Hindlimb muscle (tissue), 1 donor: ENCODE measurements around the gene SPRY1. TPM values are rescaled to one million over a fixed set of nuclear protein-coding genes. Genes with fewer than 3 reads are reported as not detected.

Source experiments
- DNase-seq: peaks from one replicate; pipeline ENCODE4 v3.0.0-alpha.2; 2013
- polyA plus RNA-seq: library from polyadenylated mRNA; unstranded; fragments of 120-200 nt; gene quantifications from one replicate; pipeline ENCODE4 v1.2.1, GENCODE V29; 2013; ENCODE audit not compliant: insufficient read length

Gene SPRY1
- polyA plus RNA-seq, 1 donor, result 184 TPM

DNA sequence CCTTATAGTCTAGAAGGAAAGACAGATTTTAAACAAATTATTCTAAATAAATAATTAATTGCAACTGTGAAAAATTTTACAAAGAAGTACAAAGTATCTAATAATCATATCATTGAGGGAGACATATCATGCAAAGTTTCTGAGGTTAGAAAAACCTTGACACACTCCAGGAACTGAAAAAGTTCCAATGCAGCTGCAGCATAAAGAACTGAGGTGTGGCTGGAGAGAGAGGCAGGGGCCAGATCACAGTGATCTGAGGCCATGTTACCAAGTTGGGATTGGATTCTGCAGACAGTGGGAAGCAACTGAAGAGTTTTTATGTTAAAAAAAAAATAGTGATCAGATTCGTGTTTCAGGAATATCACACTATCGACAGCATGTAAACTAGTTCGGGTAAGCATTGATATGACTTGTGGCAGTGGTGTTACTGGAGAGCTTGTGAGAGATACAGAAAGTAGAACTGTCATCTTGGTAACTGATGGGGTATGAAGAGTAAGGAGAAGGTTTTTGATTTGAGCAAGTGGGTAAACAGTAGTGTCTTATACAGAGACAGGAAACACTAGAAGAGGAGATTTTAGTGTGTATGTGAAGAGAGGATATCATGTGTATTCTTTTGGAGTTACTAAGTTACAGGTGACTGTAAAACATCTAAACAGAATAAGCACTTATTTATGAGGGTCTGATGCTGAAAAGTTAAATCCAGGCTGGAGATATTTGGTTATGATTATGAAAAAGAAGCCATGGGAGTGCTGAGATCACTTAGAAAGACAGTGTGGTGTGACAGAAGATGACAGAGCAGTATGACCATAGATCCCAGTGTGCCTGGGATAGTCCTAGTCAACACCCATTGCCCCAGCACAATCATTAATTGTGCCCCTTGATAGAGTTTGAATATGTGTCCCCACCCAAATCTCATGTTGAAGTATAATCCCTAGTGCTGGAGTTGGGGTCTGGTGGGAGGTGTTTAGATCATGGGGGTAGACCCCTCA, 15.6 kb upstream of the SPRY1 start:
- DNase-seq, result no peak

DNA sequence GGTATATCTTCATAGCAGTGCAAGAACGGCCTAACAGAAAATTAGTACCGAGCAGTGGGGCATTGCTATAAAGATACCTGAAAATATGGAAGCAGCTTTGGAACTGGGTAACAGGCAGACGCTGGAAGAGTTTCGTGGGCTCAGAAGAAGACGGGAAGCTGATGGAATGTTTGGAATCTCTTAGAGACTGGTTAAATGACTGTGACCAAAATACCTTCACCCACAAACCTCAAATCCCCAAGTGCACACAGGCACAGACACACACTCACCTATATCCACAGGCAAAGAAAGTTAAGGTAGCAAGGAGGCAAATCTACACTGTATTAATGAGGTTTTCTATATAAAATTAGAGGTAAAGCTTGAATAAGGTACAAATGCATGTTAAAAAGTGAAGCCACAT, 14.6 kb upstream of the SPRY1 start:
- DNase-seq, result no peak

DNA sequence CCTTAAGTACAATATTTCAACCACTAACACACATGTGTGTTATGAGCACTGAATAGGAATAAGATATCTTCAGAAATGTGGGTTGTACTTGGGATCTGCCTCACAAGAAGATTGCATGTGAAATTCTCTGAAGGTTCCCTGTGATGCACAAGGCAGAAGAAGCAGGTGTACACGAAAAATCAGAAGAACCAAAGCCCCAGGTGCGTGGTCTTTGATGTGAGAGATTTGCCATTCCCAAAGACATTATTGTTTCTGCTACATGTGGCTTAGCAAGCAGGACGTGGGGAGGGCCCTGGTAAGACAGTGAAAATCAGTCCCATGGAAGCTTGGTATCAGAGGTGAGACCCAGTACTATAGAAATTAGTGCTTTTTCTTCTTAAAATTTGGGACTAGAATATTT, 13.0 kb upstream of the SPRY1 start:
- no peak for DNase-seq

DNA sequence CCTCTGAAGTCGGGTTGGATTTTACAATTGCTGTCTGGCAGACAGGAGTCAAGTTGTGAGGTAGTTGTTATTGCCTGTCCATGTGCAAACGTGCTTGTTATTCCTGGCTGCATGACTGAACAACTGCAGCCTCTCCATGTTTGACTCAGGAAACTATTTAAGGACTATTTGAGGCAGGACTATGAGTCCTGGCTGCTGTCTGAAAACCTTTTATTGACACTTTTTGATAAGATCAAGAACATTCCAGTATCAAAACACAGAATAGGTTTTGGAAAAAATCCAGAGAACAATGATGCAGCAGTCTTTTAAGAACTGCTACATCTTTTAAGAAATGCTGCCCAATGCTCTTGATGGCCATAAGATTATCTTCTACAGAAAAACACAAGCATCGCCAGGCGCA, 10.0 kb upstream of the SPRY1 start:
- DNase-seq, result no peak

DNA sequence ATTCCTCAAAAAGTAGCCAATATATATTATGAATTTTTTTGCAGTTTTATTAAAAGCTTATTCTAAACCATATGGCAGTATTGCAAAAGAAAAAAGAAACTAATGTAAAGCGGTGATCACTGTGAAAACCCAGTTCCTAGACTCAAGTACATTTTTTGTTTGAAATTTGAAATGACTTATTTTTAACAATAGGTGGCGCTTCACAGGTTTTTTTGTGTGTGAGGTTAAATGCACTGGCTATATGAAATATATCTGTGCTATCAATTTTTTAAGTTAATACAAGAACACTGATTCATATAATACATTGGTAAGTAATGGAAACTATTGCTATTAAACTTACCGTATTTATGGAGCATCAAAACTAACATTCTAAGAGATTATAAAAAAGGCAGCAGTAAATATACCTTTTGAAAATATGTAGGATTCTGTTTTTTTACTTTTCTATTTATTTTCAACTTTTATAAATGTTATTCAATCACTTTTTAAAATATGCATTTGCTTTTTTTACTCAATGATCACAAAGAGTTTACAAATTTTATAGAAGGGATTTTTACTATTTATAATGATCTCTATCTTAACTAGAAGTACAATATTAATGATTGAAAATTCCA, 5.6 kb upstream of the SPRY1 start:
- DNase-seq, result no peak

DNA sequence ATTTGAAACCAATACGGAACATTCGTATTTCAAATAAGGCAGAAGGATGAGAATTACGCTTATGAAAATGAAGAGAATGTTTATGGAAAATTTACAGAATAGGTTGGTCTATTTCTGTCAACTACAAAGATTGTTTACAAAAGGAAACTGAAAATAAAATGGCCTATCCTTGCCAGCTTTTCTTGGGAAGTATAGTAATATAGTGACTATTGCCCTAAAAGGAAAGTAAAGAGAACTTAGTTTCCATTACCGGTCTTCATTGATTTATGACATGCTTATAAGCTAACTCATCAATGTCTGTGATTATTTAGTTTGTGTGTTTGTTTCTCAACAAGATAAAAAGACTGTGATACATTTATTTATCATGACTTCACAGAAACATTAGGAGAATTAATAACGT, 2.9 kb upstream of the SPRY1 start:
- no peak for DNase-seq

DNA sequence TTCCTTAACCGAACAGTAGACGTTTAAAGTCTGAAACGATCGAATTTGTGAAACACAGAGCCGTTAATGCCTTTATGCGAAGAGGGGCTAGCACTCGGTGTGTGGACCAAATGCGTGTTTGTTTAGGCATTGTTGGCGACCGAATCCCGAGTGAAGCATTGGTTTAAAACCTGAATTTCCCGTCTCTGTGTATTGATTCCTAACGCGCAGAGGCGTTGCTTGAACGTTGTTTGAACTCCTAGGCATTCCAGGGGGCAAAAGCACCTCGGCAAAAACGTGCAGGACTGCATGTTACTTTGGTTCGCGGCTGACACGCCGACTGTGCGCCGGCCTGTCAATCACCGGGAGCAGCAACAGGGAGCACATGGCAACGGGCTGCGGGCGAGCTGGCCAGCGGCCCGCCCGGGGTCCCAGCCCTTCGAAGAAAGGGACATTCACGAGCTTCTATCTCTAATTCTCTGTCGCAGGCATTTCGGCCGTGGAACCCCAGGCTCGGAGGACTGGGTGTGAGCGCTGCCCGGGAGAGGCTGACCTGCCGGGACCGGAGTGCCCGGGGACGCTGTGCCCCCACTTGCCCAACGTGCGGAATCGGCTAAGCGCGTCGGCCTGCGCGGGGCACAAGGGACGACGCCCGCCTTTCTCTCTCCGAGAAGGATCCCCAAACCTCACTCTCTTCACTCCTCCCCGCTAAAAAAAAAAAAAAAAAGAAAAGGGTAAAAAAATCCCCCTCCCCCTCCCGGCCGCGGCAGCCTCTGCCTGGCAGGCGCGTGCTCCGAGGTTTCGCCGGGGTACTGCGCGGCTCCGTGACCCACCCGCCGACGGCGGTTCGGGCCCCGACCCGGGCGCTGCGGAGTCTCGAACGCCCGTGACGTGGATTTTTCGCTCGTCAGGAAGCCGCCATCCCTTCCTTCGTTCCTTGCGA, 810 bp downstream of the SPRY1 start:
- DNase-seq, result no peak

DNA sequence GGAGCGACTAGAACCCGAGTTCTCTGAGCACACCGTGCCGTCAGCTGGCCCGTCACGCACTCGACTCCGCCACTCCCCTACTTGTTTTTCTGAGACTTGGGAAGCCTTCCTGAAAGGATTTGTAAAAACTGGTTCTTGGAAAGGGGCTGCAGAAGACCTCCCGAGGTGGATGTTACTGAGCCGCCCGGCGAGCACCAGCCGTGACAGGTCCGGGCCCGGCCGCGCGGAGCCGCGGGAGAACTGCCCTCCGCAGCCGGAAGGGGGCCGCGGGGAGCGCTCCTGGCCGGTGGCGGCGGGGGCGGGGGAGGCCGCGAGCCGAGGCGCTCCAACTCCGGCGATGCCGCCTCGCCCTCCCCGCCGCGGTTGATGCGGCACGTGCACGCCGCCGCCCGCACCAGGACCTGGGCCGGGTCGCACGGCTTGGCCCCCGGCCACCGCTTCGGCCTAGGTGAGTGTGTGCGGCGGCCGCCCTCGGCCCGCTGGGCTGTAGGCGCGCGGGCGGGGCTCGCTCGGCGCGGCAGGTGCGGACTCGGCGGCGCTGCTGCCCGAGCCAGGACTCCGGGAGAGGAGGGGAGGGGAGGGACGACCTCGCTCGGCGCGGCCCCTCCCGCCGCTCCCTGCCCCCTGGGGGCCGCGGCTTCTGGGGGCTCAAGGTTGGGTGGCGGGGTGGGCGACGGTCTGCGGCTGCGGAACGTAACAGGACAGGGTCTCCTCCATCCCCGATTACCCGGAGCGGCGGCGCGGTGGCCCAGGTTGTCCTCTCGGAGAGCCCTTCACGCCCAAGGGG, 1.7 kb downstream of the SPRY1 start:
- DNase-seq, result no peak

DNA sequence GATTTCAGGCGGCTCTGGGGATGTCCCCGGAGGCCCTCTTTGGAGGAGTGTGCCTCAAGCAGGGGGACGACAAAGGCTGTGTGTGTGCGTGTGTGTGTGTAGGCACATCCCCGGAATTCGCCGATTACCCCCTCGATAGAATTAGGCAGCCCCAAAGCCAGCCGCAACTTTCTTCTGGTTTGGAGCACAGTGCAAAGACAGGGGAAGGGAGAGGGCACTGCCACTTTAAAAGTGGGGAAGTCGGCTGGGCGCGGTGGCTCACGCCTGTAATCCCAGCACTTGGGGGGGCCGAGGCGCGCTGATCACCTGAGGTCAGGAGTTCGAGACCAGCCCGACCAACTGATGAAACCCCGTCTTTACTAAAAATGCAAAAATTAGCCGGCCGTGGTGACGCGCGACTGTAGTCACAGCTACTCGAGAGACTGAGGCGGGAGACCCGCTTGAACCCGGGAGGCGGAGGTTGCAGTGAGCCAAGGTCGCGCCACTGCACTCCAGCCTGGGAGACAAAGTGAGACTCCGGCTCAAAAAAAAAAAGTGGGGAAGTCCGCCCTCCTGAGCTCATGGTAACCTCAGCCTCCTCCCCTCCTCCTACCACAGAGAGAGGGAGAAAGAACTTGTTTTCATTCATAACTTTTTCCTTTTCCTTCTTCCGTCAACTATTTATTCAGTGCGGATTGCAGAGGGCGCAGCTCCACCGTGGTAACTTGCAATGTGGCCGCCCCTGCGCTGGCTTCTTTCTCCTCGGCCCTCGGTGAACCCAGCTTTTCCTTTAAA, 2.4 kb downstream of the SPRY1 start:
- peak; percentile 82 for DNase-seq

DNA sequence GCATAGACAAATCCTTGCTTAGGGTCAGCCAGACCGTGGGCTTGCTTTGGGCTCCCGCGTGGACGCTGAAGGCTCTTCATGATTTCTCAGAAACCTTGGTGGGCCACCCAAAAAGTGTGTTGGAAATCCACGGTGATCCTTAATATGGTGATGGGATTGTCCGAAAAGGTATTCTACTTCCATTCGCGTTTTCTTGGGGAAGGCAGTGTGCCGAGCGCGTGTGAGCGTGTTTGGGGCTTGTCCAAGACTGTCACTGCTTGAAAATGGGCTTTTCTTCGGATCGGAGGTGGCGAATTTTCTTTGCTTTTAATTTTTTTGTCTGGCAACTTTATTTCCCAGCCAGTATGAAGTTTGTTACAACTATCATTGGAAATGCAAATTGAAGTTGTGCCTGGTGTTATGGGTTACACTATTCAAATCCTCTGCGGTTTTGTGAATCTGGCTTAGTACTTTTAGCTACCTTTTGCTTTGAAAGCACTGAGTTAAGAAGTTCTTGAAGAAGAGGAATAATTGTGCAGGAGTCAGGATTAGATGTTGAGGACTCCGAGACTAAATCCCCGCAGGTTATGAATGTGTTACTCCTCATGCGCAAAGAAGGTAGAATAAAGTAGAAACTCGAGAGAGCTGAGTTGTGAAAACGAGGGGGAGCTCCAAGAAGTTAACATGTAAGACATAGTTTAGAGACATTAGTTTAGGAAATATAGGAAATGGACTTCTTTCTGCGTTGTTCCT, 3.2 kb downstream of the SPRY1 start:
- DNase-seq, result no peak

DNA sequence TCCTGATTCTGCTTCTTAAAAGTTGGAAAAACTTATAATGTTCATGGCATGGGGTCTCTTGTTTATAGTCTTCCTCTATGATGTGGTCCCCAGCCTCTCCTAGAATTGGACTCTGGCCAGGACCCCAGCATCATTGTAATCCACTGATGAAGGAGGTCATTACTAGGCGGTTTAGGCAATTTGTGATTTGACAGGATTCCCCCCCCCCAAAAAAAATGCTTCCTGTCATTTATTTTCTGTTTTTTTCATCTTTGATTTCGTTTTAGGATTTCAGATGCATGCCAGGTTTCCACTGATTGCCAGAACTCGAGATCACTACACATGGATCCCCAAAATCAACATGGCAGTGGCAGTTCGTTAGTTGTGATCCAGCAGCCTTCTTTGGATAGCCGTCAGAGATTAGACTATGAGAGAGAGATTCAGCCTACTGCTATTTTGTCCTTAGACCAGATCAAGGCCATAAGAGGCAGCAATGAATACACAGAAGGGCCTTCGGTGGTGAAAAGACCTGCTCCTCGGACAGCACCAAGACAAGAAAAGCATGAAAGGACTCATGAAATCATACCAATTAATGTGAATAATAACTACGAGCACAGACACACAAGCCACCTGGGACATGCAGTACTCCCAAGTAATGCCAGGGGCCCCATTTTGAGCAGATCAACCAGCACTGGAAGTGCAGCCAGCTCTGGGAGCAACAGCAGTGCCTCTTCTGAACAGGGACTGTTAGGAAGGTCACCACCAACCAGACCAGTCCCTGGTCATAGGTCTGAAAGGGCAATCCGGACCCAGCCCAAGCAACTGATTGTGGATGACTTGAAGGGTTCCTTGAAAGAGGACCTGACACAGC, 4.9 kb downstream of the SPRY1 start:
- no peak for DNase-seq

DNA sequence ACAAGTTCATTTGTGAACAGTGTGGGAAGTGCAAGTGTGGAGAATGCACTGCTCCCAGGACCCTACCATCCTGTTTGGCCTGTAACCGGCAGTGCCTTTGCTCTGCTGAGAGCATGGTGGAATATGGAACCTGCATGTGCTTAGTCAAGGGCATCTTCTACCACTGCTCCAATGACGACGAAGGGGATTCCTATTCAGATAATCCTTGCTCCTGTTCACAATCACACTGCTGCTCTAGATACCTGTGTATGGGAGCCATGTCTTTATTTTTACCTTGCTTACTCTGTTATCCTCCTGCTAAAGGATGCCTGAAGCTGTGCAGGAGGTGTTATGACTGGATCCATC, 5.5 kb downstream of the SPRY1 start:
- DNase-seq, result no peak

DNA sequence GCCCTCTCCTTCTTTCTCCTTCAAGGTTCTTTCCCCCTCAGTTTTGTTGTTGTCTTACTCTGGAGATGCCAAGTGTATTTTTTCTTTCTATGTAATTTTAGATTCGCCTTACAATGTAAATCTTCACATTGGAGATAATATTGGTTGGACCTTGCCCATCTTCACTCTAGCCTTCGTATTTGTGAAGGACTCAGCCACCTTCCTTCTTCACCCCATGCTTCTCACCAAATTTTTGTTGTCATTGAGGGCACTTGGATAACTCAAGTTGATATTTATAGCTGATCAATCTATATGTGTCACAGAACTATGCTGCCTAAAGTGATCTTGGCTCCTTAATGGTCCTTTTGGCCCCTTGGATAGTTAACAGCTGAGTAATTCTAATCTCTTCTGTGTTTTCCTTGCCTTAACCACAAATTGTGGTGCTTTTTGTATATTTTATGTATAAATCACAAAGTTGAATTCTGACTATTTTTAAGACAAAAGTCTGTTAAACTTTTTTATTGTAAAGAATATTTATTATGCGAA, 6.5 kb downstream of the SPRY1 start:
- no peak for DNase-seq

DNA sequence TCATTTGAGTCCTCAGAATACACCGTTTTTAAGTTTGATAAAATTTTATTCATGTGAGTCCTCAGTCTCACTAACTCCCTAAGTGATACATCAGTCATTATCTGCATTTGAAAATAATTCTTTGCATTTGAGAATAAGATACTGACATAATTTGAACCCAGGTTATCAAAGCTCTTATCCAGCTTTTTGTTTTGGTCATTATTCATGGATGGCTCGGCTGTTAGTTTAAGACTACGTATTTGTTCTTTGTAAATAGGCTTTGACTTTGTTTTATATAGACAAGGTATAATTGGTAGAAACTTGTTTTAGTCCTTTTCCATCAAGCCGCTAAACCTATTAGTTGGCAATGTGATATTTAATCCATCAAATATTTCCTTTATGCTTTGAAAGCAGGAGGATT, 7.9 kb downstream of the SPRY1 start:
- DNase-seq, result no peak

DNA sequence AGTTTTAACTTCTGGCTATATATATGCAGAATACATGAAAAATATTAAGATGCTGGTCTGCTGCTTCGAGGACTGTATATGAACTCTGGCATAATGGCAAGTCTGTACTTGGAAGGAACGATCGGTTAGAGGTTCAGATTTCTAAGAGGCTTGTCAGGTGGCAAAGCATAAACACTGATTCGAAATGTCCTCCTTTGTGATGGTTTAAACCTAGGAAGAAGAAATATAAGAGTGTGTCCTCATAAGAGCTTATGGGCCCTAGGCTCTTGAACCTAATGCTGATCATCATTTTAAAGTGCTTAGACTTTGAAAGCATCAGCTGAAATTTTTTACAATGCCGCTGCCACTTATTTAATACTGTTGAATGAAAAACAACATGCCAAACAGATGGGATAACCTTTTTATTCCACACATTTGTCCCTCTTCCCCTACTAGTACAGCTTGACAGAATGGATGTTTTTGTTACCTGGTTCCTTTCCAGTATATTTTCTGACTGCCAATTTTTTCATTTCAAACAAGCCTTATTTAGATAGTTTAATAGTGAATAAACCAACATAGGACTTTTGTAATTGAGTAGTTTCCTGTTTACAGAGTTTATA, 8.8 kb downstream of the SPRY1 start:
- DNase-seq, result no peak

DNA sequence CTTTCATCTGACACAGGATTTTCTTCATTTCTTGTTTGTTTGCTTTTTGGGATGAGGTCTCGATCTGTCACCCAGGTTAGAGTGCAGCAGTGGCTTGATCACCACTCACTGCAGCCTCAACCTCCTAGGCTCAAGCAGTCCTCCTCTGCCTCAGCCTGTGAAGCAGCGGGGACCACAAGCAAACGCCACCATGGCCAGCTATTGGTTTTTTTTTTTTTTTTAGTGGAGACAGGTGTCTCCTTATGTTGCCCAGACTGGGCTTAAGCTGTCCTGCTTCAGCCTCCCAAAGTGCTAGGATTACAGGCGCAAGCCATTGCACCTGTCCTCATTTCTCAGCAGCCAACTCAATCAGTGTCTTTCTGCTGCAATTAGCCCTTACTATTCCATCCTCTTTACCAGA, 10.3 kb downstream of the SPRY1 start:
- no peak for DNase-seq

DNA sequence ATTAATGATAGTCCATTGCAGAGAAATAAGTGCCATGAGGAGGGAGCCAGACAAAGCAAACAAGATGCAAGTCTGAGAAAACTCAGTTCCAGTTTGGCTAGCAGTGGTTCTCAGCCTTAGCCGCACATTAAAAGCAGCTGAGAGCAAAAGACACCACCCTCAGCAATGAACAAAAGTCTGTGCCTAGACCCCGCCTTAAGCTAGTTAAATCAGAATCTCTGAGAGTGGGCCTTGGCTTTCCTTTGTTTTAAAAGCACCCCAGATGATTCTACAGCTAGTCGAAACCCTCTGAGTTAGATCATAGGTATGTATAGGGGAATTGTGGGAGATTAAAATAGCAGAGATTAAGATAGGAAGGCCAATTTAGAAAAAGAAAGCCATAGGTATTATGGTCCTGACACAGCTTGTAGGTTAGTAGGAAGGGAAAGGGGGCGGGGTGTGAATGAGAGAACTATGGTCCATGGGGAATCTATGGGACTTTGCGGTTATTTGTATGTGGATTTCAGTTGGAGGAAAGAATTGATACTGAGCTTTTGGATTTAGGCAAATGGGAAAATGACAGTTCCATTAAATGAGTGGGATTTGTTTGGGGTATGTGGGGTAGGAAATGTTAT, 12.0 kb downstream of the SPRY1 start:
- DNase-seq, result no peak

DNA sequence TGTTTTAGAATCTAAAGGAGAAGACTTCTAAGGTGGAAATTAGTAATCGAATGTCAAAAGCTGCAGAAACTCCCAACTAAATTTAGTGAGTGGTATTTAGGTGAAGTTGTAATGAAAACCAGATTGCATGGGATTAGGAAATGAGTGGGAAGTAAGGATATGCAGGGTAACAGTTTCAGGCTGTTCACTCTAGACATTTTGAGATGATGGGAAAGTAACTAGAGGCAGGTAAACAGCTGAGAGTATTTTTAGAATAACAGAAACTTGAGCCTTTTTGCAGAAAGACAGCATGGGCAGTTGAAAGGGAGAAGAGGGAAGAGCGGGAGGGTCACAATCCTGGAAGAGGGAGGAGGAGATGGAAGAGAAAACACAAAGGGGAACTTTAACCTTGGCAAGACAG, 12.7 kb downstream of the SPRY1 start:
- no peak for DNase-seq

DNA sequence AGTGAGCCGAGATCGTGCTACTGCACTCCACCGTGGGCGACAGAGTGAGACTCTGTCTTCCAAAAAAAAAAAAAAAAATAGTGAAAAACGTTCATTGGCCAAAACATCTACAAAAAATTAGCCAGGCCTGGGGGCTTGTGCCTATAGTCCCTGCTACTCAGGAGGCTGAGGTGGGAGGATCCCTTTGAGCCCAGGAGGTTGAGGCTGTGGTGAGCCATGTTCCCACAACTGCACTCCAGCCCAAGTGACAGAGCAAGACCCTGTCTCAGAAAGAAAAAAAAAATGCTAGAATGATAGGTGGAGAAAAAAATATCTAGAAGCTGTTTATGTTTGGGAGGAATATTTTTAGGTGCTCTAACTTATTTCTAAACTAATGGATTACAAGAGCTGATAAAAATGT, 14.9 kb downstream of the SPRY1 start:
- no peak for DNase-seq
